DMS53 (cell line): Measurements from ENCODE around the gene CTDSPL.

Source experiments
- DNase-seq: peaks from one replicate; lab custom pipeline; 2025; lab: John Stamatoyannopoulos, UW

Gene CTDSPL

DNA sequence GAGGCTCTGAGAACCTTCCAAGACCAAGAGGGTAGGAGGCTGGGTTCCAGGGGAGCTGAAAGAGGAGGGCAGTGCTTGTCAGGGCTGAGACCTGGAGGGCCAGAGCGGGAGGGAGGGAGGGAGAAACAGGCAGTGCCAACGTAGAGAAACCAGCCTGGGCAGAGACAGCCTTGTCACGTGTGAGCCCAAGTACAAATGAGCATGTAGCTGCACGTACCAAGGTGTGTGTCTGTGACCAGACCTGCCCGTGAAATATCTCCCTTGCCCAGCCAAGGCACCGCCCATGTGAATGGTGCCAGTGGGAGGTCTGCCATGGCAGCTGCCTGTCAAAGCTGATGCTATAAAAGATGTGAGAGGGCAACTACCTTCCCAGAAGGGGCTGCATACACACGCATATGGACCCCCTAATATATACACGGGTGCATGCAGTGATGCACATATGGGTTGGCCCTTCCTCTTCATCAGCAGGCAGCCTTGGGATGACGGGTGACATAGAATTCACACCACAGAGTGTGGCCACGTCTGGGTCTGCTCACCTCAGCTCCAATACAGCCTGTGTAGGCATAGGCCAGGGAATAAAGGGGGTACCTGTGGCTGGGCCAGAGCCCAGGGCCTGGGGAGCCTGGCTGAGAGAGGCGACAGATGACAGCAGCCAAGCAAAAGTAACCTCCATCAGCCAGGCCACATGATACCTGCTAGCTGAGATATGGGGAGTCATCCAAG lies 7.8 kb upstream of the CTDSPL start:
- no peak for DNase-seq

DNA sequence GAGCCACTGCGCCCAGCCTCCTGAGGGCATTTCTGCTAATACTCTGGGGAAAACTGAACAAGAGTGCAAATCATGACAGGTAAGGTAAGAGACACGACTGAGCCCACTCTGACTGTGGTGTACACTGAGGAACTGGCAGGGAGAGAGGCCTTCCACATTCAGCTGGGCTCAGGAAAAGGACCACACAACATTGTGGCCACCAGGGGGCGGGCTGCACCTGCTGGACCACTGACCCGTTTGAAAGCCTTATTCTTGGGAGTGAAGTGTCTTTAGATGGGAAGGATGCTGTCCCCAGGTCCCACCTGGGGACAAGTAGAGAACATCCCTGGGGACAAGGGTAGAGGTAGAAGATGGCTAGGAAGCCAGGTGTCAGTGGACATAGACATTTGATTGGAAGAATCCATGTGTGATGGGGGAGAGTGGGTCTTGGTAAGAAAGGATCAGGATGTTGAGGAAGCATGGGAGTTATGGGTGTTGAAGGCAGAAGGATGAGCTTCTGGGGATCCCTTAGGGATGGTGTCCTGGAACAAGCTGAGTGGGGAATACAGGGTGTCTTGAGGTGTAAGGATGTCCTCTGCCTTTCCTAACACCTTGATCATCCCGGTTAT lies 6.2 kb upstream of the CTDSPL start:
- peak; percentile 57 for DNase-seq

DNA sequence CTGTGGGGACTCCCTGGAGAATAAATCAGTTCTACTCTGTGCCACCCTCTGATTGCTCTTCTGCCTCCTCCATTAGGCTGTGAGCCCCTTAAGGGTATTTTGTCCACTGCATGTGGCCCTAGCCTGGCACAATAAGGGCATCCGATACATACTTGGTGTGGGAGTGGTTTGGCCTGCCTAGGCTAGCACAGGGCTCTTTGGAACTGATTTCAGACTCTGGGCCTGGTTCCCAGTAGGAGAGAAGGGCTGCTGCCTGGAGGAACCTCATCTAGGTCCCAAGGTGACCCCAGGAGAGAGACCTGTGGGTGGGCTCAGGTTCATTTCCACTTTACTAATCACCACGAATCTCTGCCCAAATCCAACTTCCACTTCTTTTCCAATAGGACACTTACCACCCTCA lies 5.3 kb upstream of the CTDSPL start:
- DNase-seq, result no peak

DNA sequence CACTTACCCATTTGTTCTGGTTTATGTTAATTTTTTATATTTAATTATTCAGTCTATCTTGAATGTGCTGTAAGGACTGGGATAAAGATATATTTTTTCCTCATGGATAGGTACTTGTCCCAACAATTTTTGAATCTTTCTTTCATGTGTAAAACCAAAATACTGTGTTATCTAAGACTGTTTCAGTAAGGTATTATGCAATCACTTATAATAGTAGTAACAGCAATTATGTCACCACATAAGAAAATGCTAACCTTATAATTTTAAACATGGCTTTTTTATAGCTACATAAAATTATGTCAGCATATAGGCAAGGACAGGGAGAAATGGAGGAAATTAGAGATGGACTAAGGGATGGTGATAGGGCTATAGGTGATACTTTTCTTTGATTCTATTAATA lies 2.9 kb upstream of the CTDSPL start:
- no peak for DNase-seq

DNA sequence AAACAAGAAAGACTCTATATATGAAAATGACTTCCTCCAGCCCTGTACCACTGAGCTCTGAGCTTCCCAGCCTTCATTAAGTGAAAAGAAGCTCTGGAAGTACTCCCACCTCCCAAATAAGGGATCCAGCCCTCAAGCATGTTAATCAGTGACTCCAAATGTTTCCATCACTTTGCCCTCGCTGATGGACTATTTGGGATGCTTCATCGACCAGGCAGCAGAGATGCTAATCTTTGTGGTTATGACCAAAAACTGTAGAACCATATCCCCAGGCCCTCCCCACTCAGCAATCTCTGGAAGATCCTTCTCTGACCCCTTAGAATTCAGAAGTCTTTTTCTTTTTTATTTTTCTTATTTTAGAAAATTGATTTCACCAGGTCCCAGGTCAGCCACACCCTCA lies 2.3 kb upstream of the CTDSPL start:
- DNase-seq, result no peak

DNA sequence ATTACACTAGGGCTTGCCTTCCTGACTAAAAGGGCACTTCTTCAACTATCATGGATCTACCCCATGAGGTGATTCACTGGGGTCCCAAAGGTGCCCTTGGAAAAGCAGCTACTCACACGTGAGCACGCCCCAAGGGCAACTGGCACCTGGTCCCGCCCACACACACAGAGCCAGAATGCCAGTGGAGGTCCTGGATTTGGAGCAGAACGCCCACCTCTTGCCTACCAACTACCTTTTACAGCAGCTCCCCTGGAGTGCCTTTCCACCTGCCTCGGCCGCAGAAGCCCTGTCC lies 1.8 kb upstream of the CTDSPL start:
- DNase-seq, result no peak

DNA sequence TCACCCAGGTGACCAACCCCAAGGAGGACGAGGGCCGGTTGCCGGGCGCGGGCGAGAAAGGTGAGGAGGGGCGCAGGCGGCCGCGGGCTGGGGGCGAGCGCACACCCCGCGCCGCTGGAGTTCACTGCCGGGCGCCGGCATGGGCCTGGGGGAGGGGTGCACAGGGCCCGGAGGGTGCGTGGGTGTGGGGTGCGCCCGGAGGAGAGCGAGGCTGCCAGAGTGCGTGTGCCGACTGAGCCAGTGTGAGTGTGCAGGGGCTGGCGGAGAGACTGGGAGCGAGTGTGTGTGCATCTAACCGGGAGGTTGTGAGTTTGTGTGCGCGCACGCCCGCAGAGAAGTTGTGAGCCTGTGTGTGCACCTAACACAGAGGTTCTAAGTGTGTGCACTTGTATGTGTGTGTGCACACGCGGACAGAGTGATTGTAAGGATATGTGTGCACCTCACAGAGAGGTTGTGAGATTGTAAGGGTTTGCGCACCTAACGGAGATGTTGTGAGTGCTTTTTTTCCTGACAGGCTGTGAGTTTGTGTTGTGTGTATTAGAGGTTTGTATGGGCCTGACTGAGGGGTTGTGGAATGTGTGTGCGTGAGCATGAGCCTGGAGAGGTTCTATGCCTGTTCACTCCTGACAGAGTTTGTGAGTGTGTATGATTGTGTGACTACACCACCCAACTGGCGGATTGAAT lies 681 bp downstream of the CTDSPL start:
- DNase-seq, result peak; percentile 31

DNA sequence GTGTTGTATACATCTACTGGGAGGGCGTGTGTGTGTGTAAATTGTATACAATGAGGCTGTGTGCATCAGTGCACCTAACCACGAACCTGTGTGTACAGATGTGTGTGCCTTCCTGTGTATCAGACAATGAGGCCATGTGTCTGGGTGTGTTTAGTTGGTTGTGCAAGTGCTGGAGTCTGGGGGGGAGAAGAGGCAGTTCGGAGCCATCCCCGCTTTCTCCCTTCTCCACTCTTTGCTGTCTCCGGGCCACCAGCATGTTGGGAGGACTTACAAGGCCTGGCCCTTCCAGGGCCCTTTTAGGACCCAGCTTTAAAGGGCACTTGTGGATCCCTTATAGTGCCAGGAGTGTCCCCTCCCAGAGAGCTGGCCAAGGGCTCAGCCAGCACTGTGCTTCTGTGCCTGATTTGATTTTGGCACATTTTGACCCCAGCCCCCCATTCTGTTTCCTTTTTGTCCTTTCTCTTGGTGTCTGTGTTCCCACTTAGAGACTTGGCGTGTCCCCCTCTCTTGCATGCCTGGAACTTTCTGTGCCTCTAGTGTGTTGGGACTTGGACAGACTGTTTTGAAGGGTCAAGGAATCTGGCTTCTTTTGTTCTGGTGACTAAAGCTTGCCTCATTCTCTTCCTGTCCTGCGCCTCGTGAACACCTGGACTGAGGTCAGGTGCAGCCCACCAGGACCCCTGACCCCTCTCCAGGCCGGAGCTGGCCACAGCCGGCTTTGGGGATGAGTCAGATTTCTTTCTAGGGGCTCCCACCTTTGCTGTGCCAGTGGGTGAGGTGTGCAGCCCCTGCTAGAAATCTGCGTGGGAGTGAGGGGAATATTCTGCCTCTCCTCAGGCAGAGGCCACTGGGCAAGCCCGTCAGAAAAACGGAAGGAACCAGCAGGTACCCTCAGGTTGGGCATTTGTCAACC lies 1.5 kb downstream of the CTDSPL start:
- DNase-seq, result peak; percentile 15

DNA sequence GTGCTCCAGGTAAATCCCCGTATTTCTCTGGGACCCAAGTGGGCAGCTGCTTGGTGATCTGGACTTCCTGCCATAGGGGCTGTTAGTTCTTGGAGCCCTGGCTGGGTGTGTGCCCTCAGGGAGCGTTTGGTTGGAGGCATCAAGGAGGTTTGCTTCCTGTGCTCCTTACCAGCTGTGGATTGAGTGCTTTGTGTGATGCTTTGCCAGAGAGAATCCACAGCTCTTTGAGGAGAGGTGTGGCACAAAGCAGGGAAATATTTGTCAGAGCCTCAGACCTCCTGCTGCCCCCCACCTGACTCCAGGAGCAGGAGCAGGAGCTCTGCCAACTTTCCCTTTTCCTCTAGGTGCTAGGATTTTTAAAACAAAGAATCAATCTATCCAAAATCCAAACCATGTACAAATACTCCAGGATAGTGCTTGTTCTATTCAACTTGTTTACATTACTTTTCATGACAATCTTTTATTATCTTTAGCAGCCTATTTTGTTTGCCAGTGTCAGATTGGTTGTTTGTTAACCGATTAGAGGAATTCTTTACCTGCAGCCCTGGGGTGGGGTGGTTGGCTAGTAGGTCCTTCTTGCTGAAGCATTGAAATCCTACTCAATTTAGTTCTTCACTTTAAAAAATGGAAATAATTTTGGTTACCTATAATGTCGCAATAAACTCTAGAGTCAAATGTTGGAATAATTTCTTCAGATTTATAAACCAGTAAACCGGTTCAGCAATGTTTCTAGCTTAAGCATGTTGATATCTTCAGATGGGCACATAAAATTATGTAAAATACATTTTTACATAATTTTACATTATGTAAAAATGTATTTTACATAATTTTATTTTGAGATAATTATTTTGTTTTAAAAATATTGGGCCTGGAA lies 2.5 kb downstream of the CTDSPL start:
- peak; percentile 7 for DNase-seq

DNA sequence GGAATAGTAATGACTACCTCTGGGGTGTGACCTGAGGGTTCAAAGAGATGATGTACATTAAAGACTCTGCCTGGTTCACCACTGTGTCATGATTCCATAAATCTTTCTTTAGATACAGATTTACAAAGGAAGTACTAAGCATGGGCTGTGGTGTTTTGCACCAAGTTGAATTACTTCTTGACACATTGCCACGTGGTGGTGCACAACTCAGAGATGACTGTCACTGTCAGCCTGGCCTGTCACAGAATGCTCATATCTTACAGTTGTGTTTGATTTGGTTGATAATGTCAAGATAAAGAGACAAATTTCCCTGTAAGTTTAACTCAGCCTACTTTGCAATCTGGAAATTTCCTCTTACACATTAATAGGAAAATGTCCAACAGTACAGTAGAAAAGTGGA lies 3.2 kb downstream of the CTDSPL start:
- DNase-seq, result no peak

DNA sequence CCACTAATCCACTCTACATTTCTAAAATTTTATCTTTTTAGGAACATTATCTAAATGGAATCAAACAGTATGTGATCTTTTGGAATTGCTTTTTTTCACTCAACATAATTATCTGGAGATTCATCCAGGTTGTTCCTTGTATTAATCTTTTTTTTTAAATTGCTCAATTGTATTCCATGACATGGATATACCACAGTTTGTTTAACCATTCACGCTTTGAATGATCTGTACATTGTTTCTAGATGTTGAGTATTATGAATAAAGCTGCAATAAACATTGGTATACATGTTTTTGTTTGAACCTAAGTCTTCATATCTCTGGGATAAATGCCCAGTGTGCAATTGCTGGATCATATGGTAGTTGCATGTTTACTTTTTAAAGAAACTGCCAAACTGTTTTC lies 5.5 kb downstream of the CTDSPL start:
- DNase-seq, result no peak

DNA sequence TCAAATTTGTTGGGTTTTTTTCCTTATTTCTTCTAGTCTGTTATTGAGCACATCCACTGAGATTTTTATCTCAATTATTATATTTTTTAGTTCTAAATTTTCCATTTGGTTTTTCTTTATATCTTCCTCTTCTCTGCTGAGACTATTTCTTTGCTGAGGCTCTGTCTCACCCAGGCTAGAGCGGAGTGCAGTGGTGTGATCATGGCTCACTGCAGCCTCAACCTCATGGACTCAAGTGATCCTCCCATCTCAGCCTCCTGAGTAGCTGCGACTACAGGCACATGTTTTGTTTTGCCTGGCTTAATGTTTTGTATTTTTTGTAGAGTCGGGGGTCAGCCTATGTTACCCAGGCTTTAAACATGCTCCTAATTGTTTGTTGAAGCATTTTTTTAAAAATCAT lies 10.2 kb downstream of the CTDSPL start:
- no peak for DNase-seq

DNA sequence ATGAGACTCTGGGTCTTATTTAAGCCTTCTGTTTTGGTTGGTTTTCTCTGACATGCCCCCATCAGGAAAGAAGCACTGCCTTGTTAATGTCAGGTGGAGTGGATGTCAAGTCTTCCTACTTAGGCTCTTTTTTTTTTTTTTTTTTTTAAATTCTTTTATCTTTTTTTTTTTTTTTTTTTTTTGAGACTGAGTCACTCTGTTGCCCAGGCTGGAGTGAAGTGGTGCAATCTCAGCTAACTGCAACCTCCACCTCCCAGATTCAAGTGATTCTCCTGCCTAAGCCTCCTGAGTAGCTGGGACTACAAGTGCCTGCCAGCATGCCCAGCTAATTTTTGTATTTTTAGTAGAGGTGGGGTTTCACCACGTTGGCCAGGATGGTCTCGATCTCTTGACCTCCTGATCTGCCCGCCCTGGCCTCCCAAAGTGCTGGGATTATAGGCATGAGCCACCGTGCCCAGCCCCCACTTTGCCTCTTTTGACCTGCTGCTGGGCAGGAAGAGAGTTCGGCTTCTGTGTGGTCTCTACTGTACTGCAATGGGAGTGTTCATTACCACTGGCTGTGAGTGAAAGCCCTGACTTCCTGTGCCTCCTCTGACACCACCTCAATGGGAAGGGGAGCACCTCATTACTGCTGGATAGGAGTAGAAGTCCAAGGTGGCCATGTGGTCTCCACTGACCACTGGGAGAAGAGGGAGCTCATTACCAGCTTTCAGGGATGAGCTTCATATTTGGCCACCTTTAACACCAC lies 10.9 kb downstream of the CTDSPL start:
- no peak for DNase-seq

DNA sequence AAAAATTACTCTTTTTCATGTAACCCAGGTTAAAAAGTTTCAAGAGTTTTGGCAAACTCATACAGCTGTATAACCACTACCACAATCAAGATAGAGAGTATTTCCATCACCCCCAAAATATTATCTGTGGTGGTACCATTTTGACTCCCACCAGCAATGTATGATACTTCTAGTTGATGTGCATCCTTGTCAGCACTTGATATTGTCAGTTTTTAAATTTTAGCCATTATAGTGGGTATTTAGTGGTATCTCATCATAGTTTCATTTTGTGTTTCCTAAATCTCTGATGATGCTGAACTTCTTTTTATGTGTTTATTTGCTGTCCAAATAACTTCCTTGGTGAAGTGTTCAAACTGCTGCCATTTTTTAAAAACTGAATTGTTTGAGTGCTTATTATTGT lies 14.6 kb downstream of the CTDSPL start:
- no peak for DNase-seq

DNA sequence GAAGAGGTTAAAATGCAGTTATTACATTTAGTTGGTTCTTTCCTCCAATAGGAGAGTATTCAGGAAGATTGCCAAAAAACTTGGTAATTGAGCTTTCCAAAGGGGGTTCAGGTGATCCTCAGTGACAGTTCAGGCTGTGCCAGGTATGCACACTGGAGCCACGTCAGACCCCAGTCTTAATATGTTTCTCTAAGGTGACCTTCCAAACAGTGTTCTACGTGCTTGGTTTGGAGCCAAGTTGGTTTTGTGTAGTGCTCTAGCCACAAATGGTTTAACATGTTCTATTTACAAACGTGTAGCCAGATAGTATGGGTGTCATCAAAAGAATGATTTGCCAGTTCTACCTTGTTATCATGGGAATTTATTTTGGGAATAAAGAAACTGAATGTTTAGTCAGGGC lies 21.0 kb downstream of the CTDSPL start:
- DNase-seq, result no peak

DNA sequence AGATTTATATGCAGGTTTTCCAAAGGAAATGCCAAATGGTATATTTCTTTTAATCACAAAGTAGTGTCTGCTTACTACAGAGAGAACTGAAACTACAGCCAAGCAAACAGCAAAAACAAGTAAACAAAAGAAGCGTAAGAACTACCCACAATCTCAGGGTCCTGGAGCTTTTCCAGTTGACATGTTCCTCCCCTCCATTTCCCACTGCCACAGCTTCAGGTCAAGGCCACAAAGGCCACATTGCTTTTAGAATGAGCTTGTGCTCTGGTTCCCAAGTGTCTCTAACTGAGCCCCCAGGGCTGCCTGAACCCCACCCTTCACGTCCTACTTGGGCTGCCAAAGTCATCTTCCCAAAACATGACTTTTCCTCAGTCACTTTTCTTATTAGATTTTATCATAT lies 24.1 kb downstream of the CTDSPL start:
- DNase-seq, result no peak

DNA sequence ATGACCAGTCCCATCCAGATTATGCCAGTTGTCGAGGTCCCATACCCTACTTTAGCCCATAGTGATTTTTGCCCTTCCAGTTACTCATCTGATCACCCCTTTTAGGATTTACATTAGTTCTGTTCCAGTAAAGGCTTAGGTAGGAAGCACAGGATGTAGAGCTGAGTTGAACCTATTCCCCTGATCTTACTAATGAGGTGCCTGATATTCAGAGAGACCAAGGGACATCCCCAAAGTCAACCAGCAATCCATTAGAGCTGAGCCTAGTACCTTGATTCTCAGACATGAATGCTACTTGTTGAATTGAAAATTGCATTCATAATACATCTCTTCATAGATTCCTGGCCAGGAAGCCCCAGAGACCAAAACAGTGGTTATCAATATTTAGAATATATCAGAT lies 24.7 kb downstream of the CTDSPL start:
- DNase-seq, result no peak

DNA sequence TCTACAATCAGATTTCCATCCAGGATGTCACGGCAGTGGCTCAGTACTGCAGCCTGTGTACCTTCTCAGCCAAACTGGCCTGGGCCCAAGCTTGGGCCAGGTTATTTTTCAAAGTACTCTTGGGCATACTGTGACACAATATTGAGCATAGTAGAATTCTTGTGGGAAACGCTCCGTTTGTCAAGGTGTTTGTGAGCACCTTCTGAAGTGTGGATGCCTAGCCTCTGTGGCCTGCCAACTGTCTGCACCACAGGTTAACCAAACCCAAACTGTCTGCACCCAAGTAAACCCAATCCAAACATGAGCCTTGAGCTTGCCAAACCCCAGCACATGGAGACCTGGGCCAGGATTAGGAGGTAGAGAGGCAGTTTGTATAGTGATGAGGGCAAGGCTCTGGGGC lies 25.4 kb downstream of the CTDSPL start:
- DNase-seq, result no peak

DNA sequence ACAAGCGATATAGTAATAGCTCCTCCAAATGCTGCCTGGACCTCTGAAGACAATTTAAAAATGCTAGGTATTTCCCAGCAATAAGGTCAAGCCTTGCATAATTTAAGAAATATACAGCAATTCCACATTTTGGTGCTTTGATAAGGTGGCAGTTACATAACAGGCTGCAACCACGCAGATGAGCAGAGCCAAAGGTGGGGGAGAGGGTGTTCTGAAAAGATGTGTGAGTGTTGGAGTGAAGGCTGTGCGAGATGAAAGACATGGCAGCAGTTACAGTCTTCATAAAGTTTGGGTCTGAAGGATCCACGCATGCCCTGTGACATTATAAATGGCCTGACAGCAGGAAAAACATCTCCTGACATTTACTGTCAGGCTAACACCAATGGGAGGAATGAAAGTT lies 26.1 kb downstream of the CTDSPL start:
- DNase-seq, result no peak

DNA sequence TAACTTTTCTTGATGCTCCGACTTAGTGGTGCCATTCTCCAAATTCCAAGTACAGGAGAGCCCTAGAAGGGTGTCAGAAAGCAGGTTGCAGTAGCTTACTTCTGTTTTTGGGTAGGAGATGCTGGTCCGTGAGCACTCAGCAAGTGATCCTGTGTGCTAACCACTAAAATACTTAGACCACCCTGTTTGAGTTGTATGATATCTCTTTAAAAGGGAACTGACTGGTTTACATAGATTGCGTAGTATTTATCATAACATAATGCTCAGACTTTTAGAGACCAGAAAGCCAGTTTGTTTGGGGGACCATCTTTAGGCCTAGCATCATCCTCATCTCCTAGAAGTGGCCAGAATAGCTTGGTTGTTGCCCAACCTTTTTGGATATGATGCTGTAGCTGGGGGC lies 26.7 kb downstream of the CTDSPL start:
- no peak for DNase-seq

DNA sequence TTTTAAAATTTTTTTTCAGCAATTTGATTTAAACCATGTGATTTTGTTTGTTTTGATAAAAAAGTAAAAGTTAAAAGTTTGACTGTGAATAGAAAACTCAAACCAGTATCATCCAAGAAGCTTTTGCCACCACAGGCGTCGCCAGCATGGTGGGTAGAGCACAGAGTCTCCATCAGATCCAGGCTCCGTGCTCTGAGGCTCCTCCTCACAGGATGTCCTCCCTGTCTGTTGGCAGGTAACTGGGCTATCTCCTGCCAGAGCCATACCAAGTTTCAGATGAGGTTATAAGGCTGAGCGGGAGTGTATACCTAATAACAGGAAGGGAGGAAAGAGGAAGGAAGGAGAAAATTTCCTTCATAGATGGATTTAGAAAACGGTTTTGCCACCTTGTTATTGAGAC lies 28.8 kb downstream of the CTDSPL start:
- DNase-seq, result no peak
